Airway epithelial cell (primary cell): Measurements from ENCODE around the gene ARHGAP21. TPM values are rescaled to one million over a fixed set of nuclear protein-coding genes. Genes with fewer than 3 reads are reported as not detected.

Experiments
- total RNA-seq: library from RNA; depleted of rRNA; stranded (reverse); fragments of >200 nt; gene quantifications from 2 replicates; pipeline ENCODE4 v1.2.3, GENCODE V29; 2015

The ARHGAP21 gene
- 38.8 and 45.9 TPM in 2 replicates for total RNA-seq

DNA sequence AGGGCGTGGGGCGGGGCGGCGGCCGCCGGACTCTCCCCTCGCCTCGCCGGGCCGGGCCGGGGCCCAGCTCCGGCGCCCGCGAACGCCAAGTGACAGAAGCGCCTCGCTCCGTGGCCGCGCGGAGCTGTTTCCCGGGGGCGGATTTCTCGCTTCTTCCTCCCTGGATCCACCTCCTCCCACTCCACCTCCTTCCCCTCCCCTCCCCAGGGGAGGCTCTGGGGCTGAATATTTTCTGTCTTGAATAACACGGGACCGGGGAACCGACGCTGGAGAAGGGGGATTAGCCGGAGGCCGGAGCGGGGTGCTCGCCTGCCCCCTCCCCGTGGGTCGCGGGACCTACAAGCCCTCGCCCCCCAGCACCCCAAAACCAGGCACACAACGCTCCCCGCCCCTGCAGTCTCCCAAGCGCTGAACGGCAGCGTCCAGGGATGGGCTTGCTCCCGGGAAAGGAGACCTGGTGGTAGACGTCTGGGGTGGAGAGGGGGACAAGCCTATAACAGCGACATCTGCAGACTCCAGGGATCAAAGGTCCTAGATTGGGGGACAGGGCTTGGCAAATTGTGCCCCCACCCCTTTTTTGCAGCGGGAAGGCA is at the start of gene ARHGAP21:
TSS of gene ARHGAP21 (minus strand) at position 100 of the 593 bp plus-strand sequence. CDS start 1,988 bp downstream, outside the sequence.

Other genes with a start within 250 kb of the ARHGAP21 start
- gene PRTFDC1, start 228.7 kb upstream of the ARHGAP21 start, total RNA-seq: 2.7 and 2.8 TPM in 2 replicates